Activated CD8-positive, alpha-beta memory T cell treated with anti-CD3 and anti-CD28 coated beads, Interleukin-2, amount 10 ng/mL, durations not matched to agents 7 days and 5 days (primary cell): ENCODE data around the gene DGKE. TPM values are rescaled to one million over a fixed set of nuclear protein-coding genes. Genes with fewer than 3 reads are reported as not detected.

Source experiments
- ATAC-seq: fragments of 150-1000 bp; cut with Tn5 transposase; one replicate; pipeline ENCODE4 v1.10.0; 2021; ENCODE audit warnings: moderate library complexity
- CTCF ChIA-PET: fragments of 350-600 bp; sonication (Branson Sonifier 250); formaldehyde crosslinking; loops from one replicate; lab custom pipeline; 2021; ENCODE audit warnings: antibody characterized with exemption; lab: Charles Lee
- DNase-seq: peaks from one replicate; pipeline ENCODE4 v3.0.0-alpha.2; 2020
- H3K27ac Mint-ChIP-seq: one replicate; pipeline ENCODE4 v1.8.0; 2021; ENCODE audit warnings: mild to moderate bottlenecking, mixed read lengths
- H3K27me3 Mint-ChIP-seq: one replicate; pipeline ENCODE4 v1.8.0; 2021; ENCODE audit warnings: mixed read lengths
- H3K36me3 Mint-ChIP-seq: one replicate; pipeline ENCODE4 v1.8.0; 2021; ENCODE audit warnings: mild to moderate bottlenecking, mixed read lengths
- H3K4me1 Mint-ChIP-seq: one replicate; pipeline ENCODE4 v1.8.0; 2021; ENCODE audit warnings: mixed read lengths
- H3K4me3 Mint-ChIP-seq: one replicate; pipeline ENCODE4 v1.8.0; 2021; ENCODE audit warnings: mild to moderate bottlenecking, moderate library complexity, mixed read lengths
- H3K9me3 Mint-ChIP-seq: one replicate; pipeline ENCODE4 v1.8.0; 2022; ENCODE audit warnings: low read depth, mixed read lengths
- total RNA-seq, 2 experiments: library from RNA; stranded (reverse); gene quantifications; one replicate each; pipeline ENCODE4 v1.2.3, GENCODE V29; 2021

Gene DGKE
- total RNA-seq, 2 experiments from 2014 or later, result 30.6 to 36.4 TPM

DNA sequence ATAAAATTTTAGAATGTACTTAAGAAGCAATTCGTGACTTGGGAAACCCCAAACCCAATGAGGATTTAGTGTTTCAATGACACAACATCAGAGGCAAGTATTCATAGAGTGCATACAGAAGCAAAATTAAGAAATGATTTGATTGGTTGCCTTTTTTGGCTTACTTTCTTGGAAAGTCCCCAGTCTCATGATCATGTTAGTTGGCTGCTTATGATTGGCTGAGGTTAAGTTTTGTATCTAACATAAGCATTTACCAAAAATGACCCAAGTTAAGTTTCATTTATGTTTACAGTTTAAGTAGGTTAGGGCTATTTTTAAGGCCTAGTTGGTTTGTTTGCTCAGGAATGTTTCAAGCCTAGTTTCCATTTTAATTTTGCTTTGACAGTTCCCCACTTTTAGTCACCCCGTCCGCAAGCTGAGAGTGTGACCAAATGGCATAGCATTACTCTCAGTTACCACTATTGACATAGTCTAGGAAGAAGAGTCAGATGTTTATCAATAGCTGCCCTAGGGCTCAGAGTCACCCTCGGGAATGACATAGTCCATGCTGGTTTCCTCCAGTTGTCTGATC lies 36.2 kb downstream of the DGKE start:
- peaks cover 7% of the 10 kb centered on the region for H3K4me1 Mint-ChIP-seq
- CTCF ChIA-PET, result interaction anchor here (1.3 to 2.2 kb wide), 2 partner anchors 11 to 22 kb away, joined by 3 to 8 read pairs; no protein-coding TSS in a partner anchor
- DNase-seq, result no peak
- H3K9me3 Mint-ChIP-seq, result no peaks in the 10 kb centered on the region
- no peak for ATAC-seq
- H3K27me3 Mint-ChIP-seq, result peaks cover 5% of the 10 kb centered on the region
- H3K36me3 Mint-ChIP-seq, result peaks cover 30% of the 10 kb centered on the region
- H3K27ac Mint-ChIP-seq, result no peak overlapping the region
- H3K4me3 Mint-ChIP-seq, result no peak overlapping the region

DNA sequence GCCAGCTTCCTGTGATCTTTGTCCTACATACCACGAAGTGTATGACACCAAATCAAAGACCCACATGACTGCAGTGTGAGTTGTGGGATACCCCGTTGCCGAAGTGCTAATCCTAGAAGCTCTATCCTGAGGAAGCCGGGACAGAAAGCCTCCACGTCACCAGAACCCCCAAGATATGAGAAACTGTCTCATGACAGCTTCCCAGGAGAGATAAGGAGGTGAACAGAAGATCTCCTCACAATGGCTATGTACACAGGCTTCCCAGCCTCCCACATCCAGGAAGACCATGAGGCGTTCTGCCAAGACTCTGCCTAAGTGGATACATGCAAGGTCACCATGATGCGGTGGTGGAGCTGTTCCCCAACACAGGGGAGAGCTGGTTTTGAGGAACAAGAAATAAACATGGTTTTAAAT lies 42.8 kb downstream of the DGKE start:
- DNase-seq (no peak), ATAC-seq (no peak)
- Mint-ChIP-seq H3K4me1 (no peaks in the 10 kb centered on the region), H3K27ac (no peak overlapping the region), H3K9me3 (no peaks in the 10 kb centered on the region), H3K36me3 (no peaks in the 10 kb centered on the region), H3K27me3 (peaks cover 5% of the 10 kb centered on the region), H3K4me3 (no peak overlapping the region)
- CTCF ChIA-PET, result no interaction called here

- no peaks in the 10 kb centered on the region for H3K4me1 Mint-ChIP-seq
- H3K27ac Mint-ChIP-seq, result no peak overlapping the region
- CTCF ChIA-PET, result no interaction called here
- no peak overlapping the region for H3K4me3 Mint-ChIP-seq
- no peaks in the 10 kb centered on the region for H3K36me3 Mint-ChIP-seq
- H3K9me3 Mint-ChIP-seq, result no peaks in the 10 kb centered on the region
- no peak for DNase-seq
- no peak for ATAC-seq
- H3K27me3 Mint-ChIP-seq, result peaks cover 2% of the 10 kb centered on the region
Observed at GRCh38 chr17:56879280-56879679, 45.3 kb downstream of the DGKE start.

DNA sequence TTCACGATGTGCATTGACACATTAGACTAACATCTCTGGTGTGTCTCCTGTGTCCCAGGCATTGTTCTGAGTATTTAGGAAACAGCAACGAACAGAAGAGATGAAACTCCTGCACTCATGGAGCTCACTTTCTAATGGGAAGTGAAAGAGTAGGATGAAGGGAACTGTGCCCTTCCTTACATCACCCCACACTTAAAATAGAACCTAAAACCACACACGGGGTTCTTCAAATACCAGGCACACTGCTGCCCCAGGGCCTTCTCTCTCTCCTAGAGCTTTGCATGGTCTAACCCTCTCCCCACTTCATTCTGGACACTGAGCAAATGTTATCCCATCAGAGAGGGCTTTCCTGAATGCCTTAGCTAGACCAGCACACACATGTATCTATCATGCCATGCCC lies 46.2 kb downstream of the DGKE start:
- Mint-ChIP-seq H3K27ac (no peak overlapping the region), H3K4me3 (no peak overlapping the region), H3K9me3 (no peaks in the 10 kb centered on the region), H3K4me1 (no peaks in the 10 kb centered on the region), H3K36me3 (peaks cover 7% of the 10 kb centered on the region), H3K27me3 (no peaks in the 10 kb centered on the region)
- ATAC-seq (no peak), DNase-seq (peak; percentile 22)
- CTCF ChIA-PET, result no interaction called here

GRCh38 chr17:56880571-56880970 lies 46.6 kb downstream of the DGKE start:
- H3K36me3 Mint-ChIP-seq, result peaks cover 10% of the 10 kb centered on the region
- no peaks in the 10 kb centered on the region for H3K9me3 Mint-ChIP-seq
- no peaks in the 10 kb centered on the region for H3K27me3 Mint-ChIP-seq
- ATAC-seq (no peak), DNase-seq (no peak)
- no peak overlapping the region for H3K27ac Mint-ChIP-seq
- CTCF ChIA-PET, result no interaction called here
- no peak overlapping the region for H3K4me3 Mint-ChIP-seq
- H3K4me1 Mint-ChIP-seq, result no peaks in the 10 kb centered on the region

GRCh38 chr17:56881685-56882295 lies 47.8 kb downstream of the DGKE start:
- CTCF ChIA-PET, result no interaction called here
- H3K27ac Mint-ChIP-seq, result no peak overlapping the region
- H3K9me3 Mint-ChIP-seq, result no peaks in the 10 kb centered on the region
- peaks cover 19% of the 10 kb centered on the region for H3K36me3 Mint-ChIP-seq
- H3K4me1 Mint-ChIP-seq, result no peaks in the 10 kb centered on the region
- ATAC-seq, result no peak
- H3K4me3 Mint-ChIP-seq, result no peak overlapping the region
- no peaks in the 10 kb centered on the region for H3K27me3 Mint-ChIP-seq
- DNase-seq, result peak; percentile 14

- H3K27ac Mint-ChIP-seq, result no peak overlapping the region
- CTCF ChIA-PET, result no interaction called here
Observed at GRCh38 chr17:56883616-56884015, 49.7 kb downstream of the DGKE start.

GRCh38 chr17:56884483-56885311 lies 50.7 kb downstream of the DGKE start:
- Mint-ChIP-seq H3K9me3 (peaks cover 4% of the 10 kb centered on the region), H3K4me3 (no peak overlapping the region), H3K27me3 (no peaks in the 10 kb centered on the region), H3K4me1 (peaks cover 2% of the 10 kb centered on the region), H3K27ac (peak overlapping the region; percentile 47), H3K36me3 (peaks cover 47% of the 10 kb centered on the region)
- DNase-seq (no peak), ATAC-seq (no peak)
- CTCF ChIA-PET, result no interaction called here

More at GRCh38 chr17:56883616-56884015, 49.7 kb downstream of the DGKE start:
- Mint-ChIP-seq H3K9me3 (no peaks in the 10 kb centered on the region), H3K4me3 (no peak overlapping the region), H3K36me3 (peaks cover 36% of the 10 kb centered on the region), H3K4me1 (peaks cover 2% of the 10 kb centered on the region), H3K27me3 (no peaks in the 10 kb centered on the region)
- DNase-seq (no peak), ATAC-seq (no peak)

DNA sequence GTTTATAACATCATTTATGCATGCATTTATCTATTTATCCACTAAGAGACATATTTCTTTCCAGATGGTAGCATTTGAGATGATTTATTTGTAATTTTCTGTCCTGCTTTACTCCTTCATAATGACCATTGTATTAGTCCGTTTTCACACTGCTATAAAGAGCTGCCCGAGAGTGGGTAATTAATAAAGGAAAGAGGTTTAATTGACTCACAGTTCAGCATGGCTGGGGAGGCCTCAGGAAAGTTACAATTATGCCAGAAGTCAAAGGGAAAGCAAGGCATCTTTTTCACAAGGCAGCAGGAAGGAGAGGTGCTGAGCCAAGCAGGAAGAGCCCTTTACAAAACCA lies 51.3 kb downstream of the DGKE start:
- CTCF ChIA-PET, result no interaction called here
- ATAC-seq, result no peak

DNA sequence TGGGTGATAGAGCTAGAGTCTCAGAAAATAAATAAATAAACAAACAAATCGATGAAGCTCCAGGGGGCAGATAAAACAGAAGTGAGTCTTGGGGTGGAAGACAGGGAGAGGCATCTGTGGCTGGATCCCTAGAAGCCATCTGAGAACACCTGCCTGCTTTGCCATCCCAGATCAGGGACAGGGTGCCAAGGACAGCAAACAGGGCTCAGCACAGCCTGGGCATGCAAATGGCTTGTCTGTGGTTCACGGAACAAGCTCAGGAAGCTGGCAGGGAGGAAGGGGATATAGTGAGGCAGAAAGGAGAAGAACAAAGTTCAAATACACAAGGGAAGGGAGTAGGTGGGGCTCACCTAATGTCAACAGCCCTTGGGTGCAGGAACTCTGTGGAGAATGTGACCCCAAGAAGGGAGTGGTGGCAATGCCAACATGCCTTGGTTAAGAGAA lies 52.4 kb downstream of the DGKE start:
- Mint-ChIP-seq H3K27me3 (no peaks in the 10 kb centered on the region), H3K9me3 (peaks cover 4% of the 10 kb centered on the region), H3K36me3 (peaks cover 63% of the 10 kb centered on the region), H3K27ac (no peak overlapping the region), H3K4me3 (no peak overlapping the region), H3K4me1 (peaks cover 2% of the 10 kb centered on the region)
- ATAC-seq, result no peak
- CTCF ChIA-PET, result no interaction called here
- no peak for DNase-seq

More for the DNA sequence above, 51.3 kb downstream of the DGKE start:
- Mint-ChIP-seq H3K27me3 (no peaks in the 10 kb centered on the region), H3K36me3 (peaks cover 53% of the 10 kb centered on the region), H3K4me3 (no peak overlapping the region), H3K4me1 (peaks cover 2% of the 10 kb centered on the region), H3K9me3 (peaks cover 4% of the 10 kb centered on the region), H3K27ac (peak overlapping the region; percentile 47)
- DNase-seq, result no peak

- peaks cover 71% of the 10 kb centered on the region for H3K36me3 Mint-ChIP-seq
- CTCF ChIA-PET, result no interaction called here
- no peak for ATAC-seq
Observed at GRCh38 chr17:56887105-56887504, 53.2 kb downstream of the DGKE start.

GRCh38 chr17:56887552-56888467 lies 53.9 kb downstream of the DGKE start:
- H3K27me3 Mint-ChIP-seq, result no peaks in the 10 kb centered on the region
- CTCF ChIA-PET, result no interaction called here
- ATAC-seq (no peak), DNase-seq (no peak)
- H3K4me3 Mint-ChIP-seq, result no peak overlapping the region
- H3K9me3 Mint-ChIP-seq, result peaks cover 9% of the 10 kb centered on the region
- H3K36me3 Mint-ChIP-seq, result peaks cover 78% of the 10 kb centered on the region
- peaks cover 2% of the 10 kb centered on the region for H3K4me1 Mint-ChIP-seq
- H3K27ac Mint-ChIP-seq, result peak overlapping the region; percentile 37

More at GRCh38 chr17:56887105-56887504, 53.2 kb downstream of the DGKE start:
- Mint-ChIP-seq H3K27ac (peak overlapping the region; percentile 37), H3K9me3 (peaks cover 4% of the 10 kb centered on the region), H3K4me3 (no peak overlapping the region), H3K27me3 (no peaks in the 10 kb centered on the region), H3K4me1 (peaks cover 2% of the 10 kb centered on the region)
- no peak for DNase-seq

DNA sequence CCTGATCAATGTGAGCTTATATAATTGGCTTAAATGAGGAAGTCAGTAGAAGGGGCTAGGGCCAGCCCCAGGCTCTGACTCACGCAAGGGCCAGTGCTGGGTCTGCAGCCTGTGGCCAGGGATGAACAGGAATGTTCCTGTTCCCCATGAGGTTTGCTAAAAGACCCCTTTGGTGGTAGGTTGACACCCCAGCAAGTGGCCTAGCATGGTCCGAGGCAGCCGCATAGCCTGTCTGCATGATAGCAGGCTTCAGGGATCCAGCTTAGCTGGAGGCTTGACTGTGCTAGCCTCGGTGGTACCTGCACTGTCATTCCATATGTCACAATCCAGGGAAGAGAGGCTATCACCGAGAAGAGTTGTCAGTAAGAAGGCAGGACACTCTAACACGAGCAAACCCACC lies 56.4 kb downstream of the DGKE start:
- CTCF ChIA-PET, result interaction anchor here (1.6 kb wide), 1 partner anchor 11 kb away, joined by 4 read pairs; no protein-coding TSS in a partner anchor
- DNase-seq (no peak), ATAC-seq (no peak)
- Mint-ChIP-seq H3K27ac (no peak overlapping the region), H3K4me1 (peaks cover 7% of the 10 kb centered on the region), H3K9me3 (peaks cover 9% of the 10 kb centered on the region), H3K27me3 (no peaks in the 10 kb centered on the region), H3K36me3 (peaks cover 93% of the 10 kb centered on the region), H3K4me3 (no peak overlapping the region)
